T-helper 22 cell (primary cell): ENCODE data around the gene STPG1.

Source experiments
- DNase-seq: peaks from one replicate; pipeline ENCODE4 v3.0.0-alpha.2; 2020; ENCODE audit warnings: low read depth

STPG1 gene

DNA sequence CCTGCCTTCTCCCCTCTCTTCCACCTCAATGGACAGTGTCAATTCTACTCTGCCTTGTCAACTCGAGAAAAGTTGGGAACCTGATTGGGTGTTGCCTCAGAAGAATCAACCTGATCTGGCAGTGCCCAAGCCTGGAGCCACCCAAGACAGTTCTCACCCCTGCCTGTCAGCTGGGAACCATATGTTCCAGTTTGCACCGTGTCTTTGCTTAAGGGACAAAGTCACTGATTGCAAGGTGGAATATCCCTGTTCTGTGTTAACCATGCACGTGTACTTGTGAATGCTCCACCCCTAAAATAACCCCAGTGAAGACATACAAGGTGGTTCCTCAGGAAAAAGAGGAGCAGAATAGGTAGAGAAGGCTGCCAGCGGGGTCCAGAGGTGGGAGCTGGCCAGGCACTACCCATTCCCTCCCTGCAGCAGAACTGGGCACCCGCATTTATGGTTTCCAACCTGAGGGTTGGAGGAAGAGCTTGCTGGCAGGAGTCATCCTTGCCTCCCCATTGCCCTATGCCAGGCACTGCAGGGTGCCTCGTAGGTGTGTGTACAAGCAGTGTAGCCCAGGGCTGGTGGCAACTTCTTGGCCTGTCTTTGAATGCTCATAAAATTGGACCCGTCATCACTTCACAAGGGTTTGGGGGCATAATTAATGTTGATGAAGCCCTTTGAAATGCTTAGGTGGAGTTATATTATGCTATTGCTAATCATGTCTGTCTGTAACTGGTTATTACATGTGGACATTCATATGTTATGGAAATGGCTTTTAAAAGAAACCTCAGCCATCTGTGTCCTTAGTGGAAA, 13.4 kb upstream of the STPG1 start:
- no peak for DNase-seq

DNA sequence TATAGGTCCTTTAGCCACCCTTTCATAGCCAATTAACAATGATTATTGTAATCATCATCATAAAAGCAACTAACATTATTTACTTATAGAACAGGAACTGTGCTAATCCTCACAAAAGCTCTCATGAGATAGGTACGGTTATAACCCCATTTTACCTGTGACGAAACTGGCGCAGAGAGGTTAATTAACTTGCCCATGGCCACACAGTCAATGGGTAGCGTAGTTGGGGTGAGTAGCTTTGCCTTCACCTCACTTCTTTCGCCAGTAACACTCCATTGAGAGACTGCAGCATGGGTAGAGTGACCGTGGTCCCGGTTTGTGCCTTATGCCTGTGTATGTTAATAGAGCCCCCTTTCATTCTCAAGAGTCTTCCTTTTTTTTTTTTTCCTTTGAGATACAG, 12.3 kb upstream of the STPG1 start:
- no peak for DNase-seq

DNA sequence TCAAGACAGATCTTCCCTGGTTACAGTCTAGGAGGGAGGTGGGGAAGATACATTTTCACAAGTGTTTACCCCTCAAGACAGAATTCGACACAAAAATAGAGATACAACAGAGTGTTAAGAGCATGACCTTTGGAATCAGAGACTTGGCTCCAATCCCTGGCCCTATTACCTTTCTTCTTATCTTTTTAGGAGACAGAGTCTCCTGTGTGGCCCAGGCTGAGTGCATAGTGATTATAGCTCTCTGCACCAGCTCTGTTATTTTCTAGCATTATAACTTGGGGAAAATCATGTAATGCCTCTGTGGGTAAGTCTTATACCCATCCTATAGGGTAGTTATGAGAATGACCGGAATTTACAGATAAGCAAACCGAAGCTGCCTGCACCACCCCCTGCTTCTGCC, 11.9 kb upstream of the STPG1 start:
- DNase-seq, result no peak

DNA sequence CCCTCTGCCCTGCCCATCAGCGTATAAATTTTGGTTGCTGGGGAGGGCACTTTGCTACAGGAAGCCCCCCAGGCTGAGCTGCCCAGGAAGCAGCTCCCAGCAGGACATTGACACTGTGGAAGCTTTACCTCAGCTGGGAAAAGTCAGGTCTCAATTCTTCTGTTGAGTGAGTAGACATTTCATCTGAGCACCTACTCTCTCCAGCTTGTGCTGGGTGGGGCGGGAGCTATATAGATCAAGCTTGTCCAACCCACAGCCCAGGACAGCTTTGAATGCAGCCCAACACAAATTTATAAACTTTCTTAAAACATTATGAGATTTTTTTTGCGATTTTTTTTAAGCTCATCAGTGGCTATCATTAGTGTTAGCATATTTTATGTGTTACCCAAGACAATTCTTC, 11.4 kb upstream of the STPG1 start:
- no peak for DNase-seq

DNA sequence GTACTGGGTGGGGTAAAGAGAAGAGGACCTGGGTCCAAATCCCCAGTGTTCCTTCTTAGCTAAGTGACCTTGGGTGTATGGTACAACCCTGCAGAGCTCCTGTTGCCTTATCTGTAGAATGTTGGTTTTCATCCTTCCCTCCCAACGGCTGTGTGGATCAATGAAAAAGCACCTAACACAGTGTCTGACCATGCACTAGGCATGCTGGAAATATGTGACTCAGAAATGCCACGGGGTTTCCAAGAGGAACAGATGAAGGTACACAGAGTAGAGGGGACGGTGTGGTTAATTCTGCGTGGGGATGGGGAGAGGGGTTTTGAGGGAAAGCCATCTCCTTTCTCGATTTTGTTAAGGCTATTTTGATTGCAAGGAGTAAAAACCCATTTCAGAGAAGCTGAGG, 10.6 kb upstream of the STPG1 start:
- no peak for DNase-seq

DNA sequence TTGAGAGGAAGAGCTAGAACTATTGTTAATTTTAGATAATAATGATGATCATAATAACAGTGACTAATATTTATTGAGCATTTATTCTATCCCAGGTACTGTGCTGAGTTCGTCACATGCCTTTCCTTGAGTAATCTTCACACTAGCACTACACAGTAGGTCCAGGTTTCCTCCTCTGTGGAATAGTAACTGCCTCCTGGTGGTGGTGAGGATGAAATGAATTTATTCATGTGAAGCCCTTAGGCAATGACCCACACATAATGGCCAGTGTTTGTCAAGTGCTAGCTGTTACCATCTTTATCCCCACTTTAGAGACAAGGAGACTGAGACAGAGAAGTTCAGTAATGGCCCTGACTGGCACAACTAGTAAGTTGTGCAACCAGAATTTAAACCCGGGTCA, 7.9 kb upstream of the STPG1 start:
- no peak for DNase-seq

DNA sequence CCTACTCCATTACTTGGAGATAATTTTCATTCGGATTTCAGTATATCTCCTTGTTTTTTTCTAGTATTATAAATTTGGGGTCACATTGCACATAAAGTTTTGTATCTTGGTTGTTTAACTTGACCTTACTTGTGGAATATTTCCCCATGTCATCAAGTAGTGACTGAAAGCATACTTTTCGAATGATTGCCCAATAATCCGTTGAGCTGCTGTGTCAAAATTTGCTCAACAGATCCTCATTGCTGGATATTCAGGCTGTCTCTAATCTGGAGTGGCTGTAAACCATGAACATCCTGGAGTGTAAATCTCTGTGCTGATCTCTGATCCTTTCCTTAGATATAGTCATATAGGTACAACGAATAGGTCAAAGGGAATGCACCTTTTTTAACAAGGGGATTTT, 7.0 kb upstream of the STPG1 start:
- no peak for DNase-seq

DNA sequence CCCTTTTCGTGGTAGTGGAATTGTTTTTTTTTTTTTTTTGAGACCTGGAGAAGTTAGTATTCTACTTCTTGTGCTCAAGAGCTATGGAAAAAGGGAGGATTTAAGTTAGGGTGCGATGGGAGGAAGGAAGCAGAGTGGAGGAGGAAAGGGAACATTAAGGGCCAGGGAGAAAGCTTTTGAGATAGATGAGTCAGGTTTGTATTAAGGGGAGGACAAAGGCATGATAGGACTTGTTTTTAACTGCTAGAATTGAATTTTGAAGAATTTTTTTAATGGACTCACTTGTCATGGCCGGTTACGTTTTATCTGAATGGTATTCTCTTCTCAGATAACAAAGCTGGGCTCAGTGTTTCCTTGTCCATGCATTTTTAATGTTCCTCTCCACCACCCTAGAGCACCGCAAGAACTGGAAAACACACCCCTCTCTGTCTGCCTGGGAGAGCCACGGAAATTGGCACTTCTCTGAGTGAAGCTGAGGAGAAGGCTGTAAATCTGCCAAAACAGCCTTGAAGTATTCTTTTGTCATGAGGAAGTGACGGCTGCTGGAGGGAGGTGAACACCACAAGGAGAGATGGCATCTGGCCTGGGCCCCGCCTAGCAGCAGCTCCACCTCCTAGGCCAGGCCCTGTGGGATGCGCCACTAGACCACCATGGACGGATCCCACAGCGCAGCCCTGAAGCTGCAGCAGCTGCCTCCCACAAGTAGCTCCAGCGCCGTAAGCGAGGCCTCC, 5.5 kb upstream of the STPG1 start:
- no peak for DNase-seq

DNA sequence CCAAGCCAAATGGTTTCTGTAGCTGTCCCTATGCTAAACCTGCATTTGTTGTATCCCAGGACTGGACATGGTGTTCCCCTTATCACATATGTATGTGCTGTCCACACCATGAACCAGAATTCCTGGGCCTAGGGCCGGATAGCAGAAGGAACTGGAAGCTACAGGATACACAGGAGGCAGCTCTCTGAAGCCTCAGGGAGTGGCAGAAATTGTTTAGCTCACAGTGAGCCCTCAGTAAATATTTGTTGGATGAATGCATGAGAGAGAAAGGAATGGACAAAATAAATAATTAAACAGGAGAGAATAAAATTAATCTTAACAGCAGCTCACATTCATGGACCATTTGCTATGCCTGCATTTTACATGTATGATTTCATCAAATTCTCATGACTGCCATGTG, 4.1 kb upstream of the STPG1 start:
- DNase-seq, result no peak

DNA sequence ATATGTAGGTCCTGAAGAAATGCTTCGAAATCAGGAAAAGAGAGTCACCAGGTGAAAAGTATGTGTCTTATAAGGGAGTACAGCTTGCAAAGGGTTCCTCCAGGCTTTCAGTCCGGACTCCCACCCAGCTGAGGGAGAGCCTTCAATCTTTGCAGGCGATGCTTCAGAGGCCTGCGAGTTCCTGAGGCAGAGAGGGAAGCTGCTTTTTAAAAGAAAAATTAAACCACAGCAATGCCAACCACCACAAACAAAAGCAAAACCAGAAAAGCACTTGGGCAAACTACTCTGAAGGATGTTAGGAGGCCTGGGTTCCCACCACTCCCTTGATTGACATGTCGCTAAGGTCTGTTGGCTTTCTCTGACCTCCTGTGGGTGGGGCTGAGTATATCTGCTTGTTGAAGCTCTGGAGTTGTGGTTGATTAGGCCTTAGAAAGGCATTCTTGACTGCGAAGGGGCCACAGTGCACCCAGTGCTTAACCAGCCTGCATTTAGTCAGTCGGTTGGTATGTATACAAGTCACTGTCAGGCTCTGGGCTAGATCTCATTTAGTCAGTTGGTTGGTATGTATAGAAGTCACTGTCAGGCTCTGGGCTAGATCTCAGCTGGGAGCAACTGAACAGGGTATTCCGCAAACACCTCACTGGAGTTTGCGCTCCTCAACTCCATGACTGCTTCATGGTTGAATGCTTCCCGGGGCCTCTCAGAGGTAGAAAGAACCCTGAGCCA, 3.2 kb upstream of the STPG1 start:
- peak; percentile 39 for DNase-seq

DNA sequence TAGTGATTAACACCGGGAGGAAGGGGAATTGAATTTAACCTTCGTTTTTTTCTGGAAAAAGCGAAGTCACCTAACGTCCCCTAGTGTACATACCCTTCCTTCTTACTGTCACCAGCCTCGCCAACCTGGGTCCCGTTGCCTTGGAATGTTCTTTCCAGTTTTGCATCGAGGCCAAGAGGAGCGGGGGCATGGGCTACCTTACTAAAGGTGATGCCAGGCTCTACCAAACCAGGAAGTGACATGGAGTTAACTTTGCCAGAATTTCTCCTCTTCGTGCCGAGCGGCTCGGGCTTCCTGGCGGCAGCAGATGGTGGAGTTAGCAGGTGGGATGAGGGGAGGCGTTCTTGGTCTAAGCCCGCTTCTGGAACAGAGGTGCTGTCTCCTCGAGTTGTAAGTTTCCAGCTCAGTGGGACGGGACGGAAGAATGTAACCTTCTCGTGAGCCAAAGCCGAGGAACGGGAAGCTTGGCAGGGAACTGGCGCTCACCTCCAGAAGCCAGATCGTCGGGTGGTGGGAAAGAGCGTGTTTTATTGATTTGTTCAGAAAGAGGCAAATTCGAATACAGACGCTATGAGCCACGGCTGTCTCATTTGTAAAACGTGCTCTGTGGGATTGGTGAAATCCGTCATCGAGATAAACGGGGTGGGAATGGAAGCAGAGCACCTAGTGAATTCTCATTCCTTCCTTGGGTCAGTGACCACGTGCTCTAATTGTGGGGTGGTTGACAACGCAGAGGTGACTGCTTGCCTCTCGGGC, 2.5 kb upstream of the STPG1 start:
- no peak for DNase-seq

DNA sequence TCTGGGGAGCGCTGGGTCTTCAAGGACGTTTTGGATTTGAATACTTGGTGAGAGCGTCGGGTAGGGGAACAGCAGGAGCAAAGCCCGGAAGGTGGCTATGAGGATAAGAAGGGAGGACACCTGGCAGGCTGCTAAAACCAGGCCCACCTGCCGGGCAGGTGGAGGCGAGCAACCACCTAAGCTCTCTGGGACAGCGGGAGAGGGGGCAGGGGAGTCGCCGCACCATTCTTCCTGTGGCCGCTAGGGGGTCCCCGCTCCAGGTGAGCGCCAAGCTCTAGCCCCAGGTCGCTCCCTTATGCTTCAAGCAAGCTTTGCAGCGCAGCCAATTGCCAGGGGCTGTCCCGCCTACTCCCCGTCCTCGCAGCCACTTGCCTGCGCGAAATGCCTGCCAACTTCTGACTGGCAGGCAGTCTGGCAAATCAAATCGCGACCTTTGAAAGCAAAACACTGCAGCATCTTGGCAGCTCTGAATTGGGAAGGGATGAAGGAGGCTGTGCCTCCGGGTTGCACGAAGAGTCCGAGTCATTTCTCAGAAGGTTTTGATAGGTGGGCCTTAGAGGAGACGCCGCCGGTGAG, 1.8 kb upstream of the STPG1 start, which contains the start of gene NIPAL3:
TSS of gene NIPAL3 (plus strand) at position 469 of the 576 bp plus-strand sequence. CDS start 3,746 bp downstream, outside the sequence.
- DNase-seq, result peak; percentile 97

DNA sequence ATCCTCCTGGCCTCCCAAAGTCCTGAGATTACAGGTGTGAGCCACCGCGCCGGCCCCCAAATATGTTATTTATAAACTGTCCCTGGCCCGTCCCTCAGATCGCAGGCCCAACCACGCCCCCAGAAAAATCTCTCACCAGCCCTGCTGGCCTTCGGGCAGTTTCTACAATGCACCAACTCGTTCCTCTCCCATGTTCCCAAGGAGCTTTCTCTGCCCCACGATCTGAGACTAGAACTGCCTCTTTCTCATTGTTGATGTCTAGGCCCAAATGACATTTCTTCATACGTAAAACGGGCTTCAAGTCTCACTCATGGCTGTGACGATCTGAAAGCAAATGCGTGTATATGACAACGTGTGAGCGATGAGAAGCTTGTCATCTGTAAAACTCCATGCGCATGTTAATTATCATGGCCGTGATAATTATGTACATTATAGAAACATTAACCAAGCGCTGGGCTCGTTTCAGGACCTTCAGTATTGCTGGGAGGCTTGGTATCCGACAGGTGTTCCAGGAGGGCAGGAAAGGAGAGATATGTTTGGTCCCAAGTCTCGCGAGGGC, 1.3 kb upstream of the STPG1 start:
- DNase-seq, result no peak

DNA sequence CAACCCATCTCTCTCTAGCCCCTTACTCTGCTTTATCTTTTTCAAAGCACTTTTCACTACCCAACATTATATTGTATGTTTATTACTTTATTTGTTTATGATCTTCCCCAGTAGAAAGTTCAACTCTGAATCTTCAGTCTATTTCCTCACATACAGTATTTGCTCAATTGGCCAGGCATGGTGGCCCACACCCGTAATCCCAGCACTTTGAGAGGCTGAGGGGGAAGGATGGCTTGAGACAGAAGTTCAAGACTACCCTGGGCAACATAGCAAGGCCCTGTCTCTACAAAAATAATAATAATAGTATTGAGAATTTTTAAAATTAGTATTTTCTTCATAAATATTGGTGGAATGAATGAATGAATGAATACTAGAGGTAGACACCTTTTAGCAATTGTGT, 1.2 kb downstream of the STPG1 start:
- no peak for DNase-seq

DNA sequence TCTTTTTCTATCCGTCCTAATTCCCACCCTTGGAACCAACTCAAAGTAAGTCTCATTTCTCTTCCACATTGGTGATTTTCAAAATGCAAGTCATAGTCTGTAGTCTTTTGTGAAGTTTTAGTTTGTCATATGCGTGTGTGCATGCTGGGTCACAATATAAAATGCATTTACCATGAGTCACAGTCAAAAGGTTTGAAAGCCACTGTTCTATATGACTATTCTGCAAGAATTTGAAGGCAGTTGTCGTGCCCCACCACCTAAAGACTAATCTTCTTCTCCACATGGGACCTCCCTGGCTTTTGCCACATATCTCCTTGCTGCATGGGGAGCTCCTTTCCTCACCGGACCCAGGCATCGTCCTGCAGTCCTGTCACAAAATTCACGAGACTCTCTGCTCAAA, 1.6 kb downstream of the STPG1 start:
- DNase-seq, result no peak

DNA sequence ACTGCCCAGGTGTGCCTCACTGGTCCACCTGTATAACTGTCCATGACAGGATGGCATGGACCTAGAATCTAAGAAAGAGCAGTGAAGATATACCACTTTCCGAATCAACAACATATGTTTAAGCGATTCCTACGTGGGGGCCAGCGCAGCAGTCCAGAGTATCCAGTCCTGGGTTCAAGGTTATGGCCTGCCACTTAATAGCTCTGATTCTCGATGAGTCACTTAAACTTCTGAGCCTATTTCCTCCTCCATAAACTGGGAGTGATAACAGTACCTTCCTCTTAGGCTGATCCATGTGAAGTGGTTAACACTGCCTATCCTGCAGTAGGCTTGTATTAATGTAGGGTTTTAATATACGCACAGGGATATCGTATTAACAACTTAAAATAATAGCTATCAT, 2.8 kb downstream of the STPG1 start:
- no peak for DNase-seq

DNA sequence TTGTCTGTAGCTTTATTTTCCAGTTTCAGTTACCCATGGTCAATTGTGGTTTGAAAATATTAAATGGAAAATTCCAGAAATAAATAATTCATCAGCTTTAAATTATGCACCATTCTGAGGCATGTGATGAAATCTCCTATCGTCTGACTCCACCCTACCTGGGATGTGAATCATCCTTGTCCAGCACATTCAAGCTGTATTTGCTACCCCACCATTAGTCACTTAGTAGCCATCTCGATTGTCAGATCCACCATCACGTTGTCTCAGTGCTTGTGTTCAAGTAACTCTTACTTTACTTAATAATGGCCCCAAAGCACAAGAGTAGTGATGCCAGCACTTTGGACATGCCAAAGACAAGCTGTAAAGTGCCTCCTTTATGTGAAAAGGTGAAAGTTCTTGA, 4.0 kb downstream of the STPG1 start:
- DNase-seq, result no peak

DNA sequence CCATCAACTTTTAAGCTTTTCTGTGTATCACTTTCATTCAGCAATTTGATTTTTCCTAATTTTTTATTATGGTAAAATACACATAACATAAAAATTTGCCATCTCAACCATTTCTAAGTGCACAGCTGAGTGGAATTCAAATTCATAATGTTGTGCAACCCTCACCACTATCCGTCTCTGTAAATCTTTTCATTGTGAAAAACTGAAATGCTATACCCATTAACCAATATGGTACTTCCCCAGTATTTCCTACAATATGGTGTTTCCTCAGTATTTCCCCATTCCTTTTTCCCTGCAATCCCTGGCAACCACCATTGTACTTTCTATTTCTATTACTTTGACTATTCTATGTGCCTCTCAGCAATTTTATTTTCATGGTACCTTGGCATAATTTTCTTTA, 6.8 kb downstream of the STPG1 start:
- DNase-seq, result no peak

DNA sequence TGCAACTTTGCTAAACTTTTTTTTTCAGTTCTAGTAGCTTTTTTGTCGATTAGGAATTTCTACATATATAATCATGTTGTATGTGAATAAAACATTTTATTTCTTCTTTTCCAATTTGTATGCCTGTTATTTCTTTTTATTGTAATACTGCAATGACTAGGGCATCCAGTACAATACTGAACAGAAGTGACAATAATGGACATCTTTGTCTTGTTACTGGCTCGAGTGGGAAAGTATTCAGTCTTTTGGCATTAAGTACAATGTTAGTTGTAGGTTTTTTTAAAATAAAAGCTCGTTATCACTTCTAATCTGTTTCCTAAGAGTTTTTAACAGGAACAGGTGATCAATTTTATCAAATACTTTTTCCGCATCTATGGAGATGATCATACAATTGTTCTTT, 9.8 kb downstream of the STPG1 start:
- no peak for DNase-seq

DNA sequence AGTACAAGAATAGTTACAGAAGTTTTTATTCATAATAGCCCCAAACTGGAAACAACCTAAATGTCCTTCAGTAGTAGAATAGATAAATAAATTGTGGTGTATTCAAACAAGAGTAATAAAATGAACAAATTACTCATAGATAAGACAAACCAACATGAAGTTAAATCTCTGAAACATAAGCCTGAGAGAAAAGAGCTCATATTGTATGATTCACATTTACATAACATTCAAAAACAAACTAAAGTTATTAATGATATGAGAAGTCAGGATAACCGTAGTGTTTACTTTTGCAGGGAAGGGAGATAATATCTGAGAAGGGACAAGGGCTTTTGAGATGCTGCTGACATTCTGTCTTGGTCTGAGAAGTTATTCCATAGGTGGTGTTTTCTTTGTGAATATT, 13.5 kb downstream of the STPG1 start:
- DNase-seq, result no peak

DNA sequence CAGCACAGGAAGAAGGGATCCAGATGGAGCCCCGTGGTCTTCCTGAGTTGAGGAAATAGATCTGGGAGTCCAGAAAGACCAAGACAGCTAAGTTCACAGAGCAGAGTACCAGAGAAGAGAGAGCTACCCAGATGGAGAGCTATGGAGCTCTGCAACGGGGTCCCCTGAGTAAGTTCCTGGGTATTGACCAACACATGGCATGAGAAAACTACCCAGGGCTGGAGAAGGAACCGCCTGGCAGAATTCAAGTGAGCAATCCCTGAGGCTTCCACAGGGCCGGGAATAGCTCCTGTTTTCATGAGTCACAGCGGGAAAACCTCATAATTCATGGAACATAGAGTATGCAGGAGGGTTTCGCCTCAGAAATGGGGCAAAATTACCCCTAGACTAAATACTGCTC, 19.7 kb downstream of the STPG1 start:
- no peak for DNase-seq
